ENCODE data around the gene ZNF579.

ZNF579 gene

GRCh38 chr19:55619286-55619685, 38.6 kb upstream of the ZNF579 start:
- H3K4me3 ChIP-seq: no peak overlapping the region
- intact Hi-C loops (cut with DNase I; ENCODE audit: low total_unique reads): no loop called here
- H3K36me3 ChIP-seq: peaks cover 32 to 61% (median 43%) of the 10 kb centered on the region in 3 donors
- TF ChIP-seq, protein P1, sequence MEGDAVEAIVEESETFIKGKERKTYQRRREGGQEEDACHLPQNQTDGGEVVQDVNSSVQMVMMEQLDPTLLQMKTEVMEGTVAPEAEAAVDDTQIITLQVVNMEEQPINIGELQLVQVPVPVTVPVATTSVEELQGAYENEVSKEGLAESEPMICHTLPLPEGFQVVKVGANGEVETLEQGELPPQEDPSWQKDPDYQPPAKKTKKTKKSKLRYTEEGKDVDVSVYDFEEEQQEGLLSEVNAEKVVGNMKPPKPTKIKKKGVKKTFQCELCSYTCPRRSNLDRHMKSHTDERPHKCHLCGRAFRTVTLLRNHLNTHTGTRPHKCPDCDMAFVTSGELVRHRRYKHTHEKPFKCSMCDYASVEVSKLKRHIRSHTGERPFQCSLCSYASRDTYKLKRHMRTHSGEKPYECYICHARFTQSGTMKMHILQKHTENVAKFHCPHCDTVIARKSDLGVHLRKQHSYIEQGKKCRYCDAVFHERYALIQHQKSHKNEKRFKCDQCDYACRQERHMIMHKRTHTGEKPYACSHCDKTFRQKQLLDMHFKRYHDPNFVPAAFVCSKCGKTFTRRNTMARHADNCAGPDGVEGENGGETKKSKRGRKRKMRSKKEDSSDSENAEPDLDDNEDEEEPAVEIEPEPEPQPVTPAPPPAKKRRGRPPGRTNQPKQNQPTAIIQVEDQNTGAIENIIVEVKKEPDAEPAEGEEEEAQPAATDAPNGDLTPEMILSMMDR (IDR thresholded peaks at IDR 0.05): no peak
- no peaks in the 10 kb centered on the region for H3K27me3 ChIP-seq
- peaks cover 0 to 7% (median 3%) of the 10 kb centered on the region in 4 donors for H3K4me1 ChIP-seq
- DNase-seq: no peak
- H3K9me3 ChIP-seq: no peaks in the 10 kb centered on the region
- no peak overlapping the region for H3K27ac ChIP-seq

DNA sequence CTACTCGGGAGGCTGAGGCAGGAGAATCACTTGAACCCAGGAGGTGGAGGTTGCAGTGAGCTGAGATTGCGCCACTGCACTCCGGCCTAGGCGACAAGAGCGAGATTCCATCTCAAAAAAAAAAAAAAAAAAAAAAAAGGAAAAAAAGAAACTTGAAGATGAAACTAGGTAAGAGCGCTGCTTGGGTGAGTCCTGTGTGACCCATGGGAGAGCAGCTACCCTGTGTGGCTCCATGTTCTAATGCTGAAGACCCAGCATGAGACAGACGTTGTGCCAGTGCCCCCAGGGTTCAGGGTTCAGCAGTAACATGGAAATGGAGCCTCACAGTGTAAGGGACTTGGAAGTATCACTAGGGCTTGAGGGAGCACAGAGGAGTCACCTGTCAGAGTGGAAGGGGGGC, 37.8 kb upstream of the ZNF579 start:
- TF ChIP-seq, protein P1 (IDR thresholded peaks at IDR 0.05): no peak

DNA sequence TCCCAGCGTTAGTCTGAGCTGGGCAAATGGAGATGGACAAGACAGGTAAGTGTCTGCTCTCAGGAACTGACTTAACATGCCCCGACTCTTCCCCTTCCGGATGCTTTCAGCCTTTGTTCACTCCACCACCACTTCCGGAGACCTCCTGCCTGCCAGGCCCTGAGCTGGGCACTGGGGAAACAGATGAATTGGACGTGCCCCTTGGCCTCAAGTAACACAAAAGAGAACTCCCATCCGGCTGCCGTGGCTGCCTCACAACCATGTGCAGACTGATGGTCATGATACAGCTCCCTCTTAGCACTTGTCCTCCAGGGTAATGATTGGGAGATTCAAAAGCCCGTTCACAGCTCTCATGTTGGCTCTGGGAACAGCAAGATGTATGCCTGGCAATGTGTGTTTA, 36.8 kb upstream of the ZNF579 start:
- no peak overlapping the region for H3K27ac ChIP-seq
- intact Hi-C loops (cut with DNase I; ENCODE audit: low total_unique reads): no loop called here
- H3K9me3 ChIP-seq: no peaks in the 10 kb centered on the region
- peaks cover 32 to 69% (median 50%) of the 10 kb centered on the region in 3 donors for H3K36me3 ChIP-seq
- no peak overlapping the region for H3K4me3 ChIP-seq
- no peaks in the 10 kb centered on the region for H3K4me1 ChIP-seq
- DNase-seq: no peak
- H3K27me3 ChIP-seq: no peaks in the 10 kb centered on the region
- TF ChIP-seq, protein P1 (IDR thresholded peaks at IDR 0.05): no peak

More for the DNA sequence above, 37.8 kb upstream of the ZNF579 start:
- no peak overlapping the region for H3K27ac ChIP-seq
- intact Hi-C loops (cut with DNase I; ENCODE audit: low total_unique reads): no loop called here
- DNase-seq: no peak
- no peaks in the 10 kb centered on the region for H3K9me3 ChIP-seq
- peaks cover 0 to under 1% (median under 1%) of the 10 kb centered on the region in 4 donors for H3K4me1 ChIP-seq
- H3K4me3 ChIP-seq: no peak overlapping the region
- no peaks in the 10 kb centered on the region for H3K27me3 ChIP-seq
- H3K36me3 ChIP-seq: peaks cover 32 to 69% (median 50%) of the 10 kb centered on the region in 3 donors

GRCh38 chr19:55616395-55616875, 35.8 kb upstream of the ZNF579 start:
- Histone ChIP-seq H3K27me3 (no peaks in the 10 kb centered on the region), H3K4me3 (no peak overlapping the region), H3K27ac (no peak overlapping the region), H3K9me3 (no peaks in the 10 kb centered on the region), H3K4me1 (peaks cover 0 to 5% (median 2%) of the 10 kb centered on the region in 4 donors), H3K36me3 (peaks cover 26 to 64% (median 43%) of the 10 kb centered on the region in 3 donors)
- TF ChIP-seq, protein P1 (IDR thresholded peaks at IDR 0.05): no peak
- no peak for DNase-seq
- intact Hi-C loops (cut with DNase I; ENCODE audit: low total_unique reads): no loop called here

DNA sequence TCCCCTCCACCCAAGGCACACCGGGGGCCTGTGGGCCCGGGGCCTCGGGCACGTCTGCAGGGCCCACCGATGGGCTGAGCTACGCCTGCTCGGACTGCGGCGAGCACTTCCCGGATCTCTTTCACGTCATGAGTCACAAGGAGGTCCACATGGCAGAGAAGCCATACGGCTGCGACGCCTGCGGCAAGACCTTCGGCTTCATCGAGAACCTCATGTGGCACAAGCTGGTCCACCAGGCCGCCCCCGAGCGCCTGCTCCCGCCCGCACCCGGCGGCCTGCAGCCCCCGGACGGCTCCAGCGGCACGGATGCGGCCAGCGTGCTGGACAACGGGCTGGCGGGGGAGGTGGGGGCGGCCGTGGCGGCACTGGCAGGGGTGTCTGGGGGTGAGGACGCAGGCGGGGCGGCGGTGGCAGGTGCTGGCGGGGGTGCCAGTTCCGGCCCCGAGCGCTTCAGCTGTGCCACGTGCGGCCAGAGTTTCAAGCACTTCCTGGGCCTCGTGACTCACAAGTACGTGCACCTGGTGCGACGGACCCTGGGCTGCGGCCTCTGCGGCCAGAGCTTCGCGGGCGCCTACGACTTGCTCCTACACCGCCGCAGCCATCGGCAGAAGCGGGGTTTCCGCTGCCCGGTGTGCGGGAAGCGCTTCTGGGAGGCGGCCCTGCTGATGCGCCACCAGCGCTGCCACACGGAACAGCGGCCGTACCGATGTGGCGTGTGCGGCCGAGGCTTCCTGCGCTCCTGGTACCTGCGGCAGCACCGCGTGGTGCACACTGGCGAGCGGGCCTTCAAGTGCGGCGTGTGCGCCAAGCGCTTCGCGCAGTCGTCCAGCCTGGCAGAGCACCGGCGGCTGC, 35.1 kb upstream of the ZNF579 start:
- Histone ChIP-seq H3K36me3 (peaks cover 26 to 63% (median 40%) of the 10 kb centered on the region in 3 donors), H3K27me3 (no peaks in the 10 kb centered on the region), H3K9me3 (no peaks in the 10 kb centered on the region), H3K4me1 (peaks cover 0 to 11% (median 3%) of the 10 kb centered on the region in 4 donors), H3K27ac (no peak overlapping the region), H3K4me3 (no peak overlapping the region)
- TF ChIP-seq, protein P1 (IDR thresholded peaks at IDR 0.05): no peak
- DNase-seq: no peak
- intact Hi-C loops (cut with DNase I; ENCODE audit: low total_unique reads): no loop called here

Data from tibial artery (tissue), 4 donors.